Type B pancreatic cell (in vitro differentiated cells): ENCODE data around the gene VIL1. TPM values are rescaled to one million over a fixed set of nuclear protein-coding genes. Genes with fewer than 3 reads are reported as not detected.

Experiments used
- DNase-seq: peaks from one replicate; pipeline ENCODE4 v3.0.0; 2021; ENCODE audit warnings: mixed read lengths; ENCODE audit not compliant: unreplicated experiment; ENCODE audit errors: extremely low spot score
- H3K27ac Mint-ChIP-seq: 2 replicates; pipeline ENCODE4 v1.8.0; 2021; ENCODE audit warnings: mild to moderate bottlenecking, mixed read lengths
- H3K27me3 Mint-ChIP-seq: 2 replicates; pipeline ENCODE4 v1.8.0; 2021; ENCODE audit warnings: mixed read lengths
- H3K36me3 Mint-ChIP-seq: 2 replicates; pipeline ENCODE4 v1.8.0; 2021; ENCODE audit warnings: mixed read lengths
- H3K4me1 Mint-ChIP-seq: one replicate; pipeline ENCODE4 v1.8.0; 2021; ENCODE audit warnings: mixed read lengths; ENCODE audit not compliant: unreplicated experiment
- H3K4me3 Mint-ChIP-seq: 2 replicates; pipeline ENCODE4 v1.8.0; 2021; ENCODE audit warnings: mild to moderate bottlenecking, mixed read lengths
- H3K9me3 Mint-ChIP-seq: 2 replicates; pipeline ENCODE4 v1.8.0; 2021; ENCODE audit warnings: mixed read lengths
- CTCF ChIP-seq: fragments of 200-600 bp; sonication (generic); conservative IDR thresholded peaks from 2 replicates; pipeline ENCODE4 v1.5.0; 2021; ENCODE audit warnings: antibody characterized with exemption, mild to moderate bottlenecking
- total RNA-seq: library from RNA; stranded (reverse); gene quantifications from 2 replicates; pipeline ENCODE4 v1.2.1, GENCODE V29; 2021; ENCODE audit warnings: low replicate concordance

VIL1 gene
- total RNA-seq, 1 donor from 2014 or later: 64.6 TPM

GRCh38 chr2:218431878-218432277 lies 13.0 kb downstream of the VIL1 start:
- no peak overlapping the region for H3K4me3 Mint-ChIP-seq
- H3K36me3 Mint-ChIP-seq: no peaks in the 10 kb centered on the region
- no peak for TF ChIP-seq CTCF
- H3K4me1 Mint-ChIP-seq: no peaks in the 10 kb centered on the region
- no peaks in the 10 kb centered on the region for H3K9me3 Mint-ChIP-seq
- no peaks in the 10 kb centered on the region for H3K27me3 Mint-ChIP-seq
- H3K27ac Mint-ChIP-seq: no peak overlapping the region
- DNase-seq: no peak

- H3K27ac Mint-ChIP-seq: no peak overlapping the region
- no peak overlapping the region for H3K4me3 Mint-ChIP-seq
- no peak for DNase-seq
- no peaks in the 10 kb centered on the region for H3K36me3 Mint-ChIP-seq
- no peaks in the 10 kb centered on the region for H3K4me1 Mint-ChIP-seq
- H3K27me3 Mint-ChIP-seq: no peaks in the 10 kb centered on the region
- no peak for TF ChIP-seq CTCF
- H3K9me3 Mint-ChIP-seq: no peaks in the 10 kb centered on the region
Observed at GRCh38 chr2:218432676-218433365, 13.9 kb downstream of the VIL1 start.

GRCh38 chr2:218434456-218434855 lies 15.5 kb downstream of the VIL1 start:
- H3K36me3 Mint-ChIP-seq: no peaks in the 10 kb centered on the region
- H3K4me1 Mint-ChIP-seq: no peaks in the 10 kb centered on the region
- no peaks in the 10 kb centered on the region for H3K27me3 Mint-ChIP-seq
- H3K9me3 Mint-ChIP-seq: no peaks in the 10 kb centered on the region
- DNase-seq: no peak
- no peak for TF ChIP-seq CTCF
- H3K27ac Mint-ChIP-seq: no peak overlapping the region
- no peak overlapping the region for H3K4me3 Mint-ChIP-seq

- no peaks in the 10 kb centered on the region for H3K9me3 Mint-ChIP-seq
- TF ChIP-seq CTCF: no peak
- DNase-seq: no peak
- H3K4me1 Mint-ChIP-seq: no peaks in the 10 kb centered on the region
- no peak overlapping the region for H3K4me3 Mint-ChIP-seq
- H3K27ac Mint-ChIP-seq: no peak overlapping the region
- no peaks in the 10 kb centered on the region for H3K36me3 Mint-ChIP-seq
- H3K27me3 Mint-ChIP-seq: no peaks in the 10 kb centered on the region
Observed at GRCh38 chr2:218435003-218435982, 16.4 kb downstream of the VIL1 start.

GRCh38 chr2:218436992-218437391 lies 18.1 kb downstream of the VIL1 start:
- H3K4me1 Mint-ChIP-seq: no peaks in the 10 kb centered on the region
- DNase-seq: no peak
- TF ChIP-seq CTCF: no peak
- no peaks in the 10 kb centered on the region for H3K27me3 Mint-ChIP-seq
- H3K9me3 Mint-ChIP-seq: no peaks in the 10 kb centered on the region
- no peak overlapping the region for H3K4me3 Mint-ChIP-seq
- H3K36me3 Mint-ChIP-seq: no peaks in the 10 kb centered on the region
- no peak overlapping the region for H3K27ac Mint-ChIP-seq
